HUDEP-2 (cell line): ENCODE data around the gene TMEM242.
"Not testable (repeated sequence)": the region's sequence is repeated elsewhere in the genome, so short reads cannot be mapped to it uniquely, and the experiment has no call there.

ENCODE experiments used
- DNase-seq, 76 experiments: peaks; one replicate each; lab custom pipeline; 2025; ENCODE audit not compliant: unreplicated experiment in 76 of 76; lab: John Stamatoyannopoulos, UW

TMEM242 gene

DNA sequence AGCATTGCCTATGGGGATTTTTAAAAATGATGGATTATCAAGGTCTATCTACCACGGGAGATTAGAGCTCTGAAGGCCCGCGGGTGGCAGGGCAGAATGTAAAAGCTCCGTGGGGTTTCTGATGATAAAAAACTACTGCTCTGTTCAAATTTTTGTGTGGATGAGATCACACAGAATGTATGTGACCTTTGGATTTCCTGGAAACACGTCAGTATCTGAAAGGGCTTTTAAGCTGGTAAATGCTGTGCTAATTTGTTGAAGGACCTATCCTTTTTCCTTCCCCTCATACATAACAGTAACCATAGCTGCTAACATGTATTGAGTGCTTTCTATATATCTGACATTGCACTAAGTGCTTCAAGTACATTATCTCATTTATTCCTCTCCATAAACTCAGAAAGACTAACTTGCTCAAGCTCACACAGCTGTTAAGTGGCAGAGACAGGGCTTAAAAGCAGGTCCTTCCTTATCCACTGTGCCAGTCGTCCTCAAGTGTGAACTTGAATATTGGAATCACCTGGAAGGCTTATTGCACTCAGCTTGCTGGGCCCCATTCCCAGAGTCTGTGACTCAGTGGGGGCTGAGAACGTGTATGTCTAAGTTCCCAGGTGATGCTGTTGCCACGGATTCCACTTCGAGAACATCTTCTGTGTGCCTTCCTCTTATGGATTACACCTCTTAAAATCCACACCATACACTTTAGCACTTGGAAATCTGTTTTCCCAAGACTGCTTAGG lies 1.9 kb upstream of the TMEM242 start:
- DNase-seq = no peak

DNA sequence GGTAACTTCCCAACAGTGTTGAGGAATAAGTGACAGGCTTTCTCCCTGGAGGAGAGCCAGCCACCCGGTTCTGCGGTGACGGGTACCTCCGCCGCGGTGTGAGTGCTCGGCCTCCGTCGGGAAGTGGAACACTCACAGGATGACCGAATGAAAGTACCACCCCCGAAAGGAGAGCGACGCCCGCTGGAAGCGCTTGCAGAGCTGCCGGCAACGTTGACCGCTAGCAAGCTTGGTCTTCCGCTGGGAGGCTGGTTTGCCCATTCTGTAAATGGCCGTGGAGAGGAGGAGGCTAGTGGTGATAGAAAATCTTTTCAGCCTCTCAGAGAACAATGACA lies 614 bp upstream of the TMEM242 start:
- no peak for DNase-seq

DNA sequence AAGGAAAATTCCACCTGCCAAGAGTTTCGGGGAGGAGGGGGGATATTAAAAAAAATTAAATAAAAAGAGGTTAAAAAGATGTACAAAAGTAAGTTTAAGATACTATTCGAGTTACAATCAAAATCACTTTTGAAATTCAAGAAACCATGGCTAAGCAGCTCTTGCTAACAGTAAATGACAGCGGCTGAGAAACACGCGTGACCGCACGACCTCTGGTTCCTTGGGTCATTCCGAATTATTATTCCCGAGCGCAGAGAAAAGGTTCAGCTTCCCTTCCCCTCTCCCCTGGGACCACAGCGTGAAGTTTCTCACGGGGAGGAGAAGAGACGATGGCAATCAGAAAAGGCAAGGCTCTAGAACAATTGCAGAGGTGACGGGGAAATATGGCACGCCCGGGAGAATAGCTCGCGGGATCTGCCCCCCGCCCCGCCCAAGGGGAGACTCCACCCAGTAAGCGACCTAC lies 496 bp downstream of the TMEM242 start:
- no peak for DNase-seq

DNA sequence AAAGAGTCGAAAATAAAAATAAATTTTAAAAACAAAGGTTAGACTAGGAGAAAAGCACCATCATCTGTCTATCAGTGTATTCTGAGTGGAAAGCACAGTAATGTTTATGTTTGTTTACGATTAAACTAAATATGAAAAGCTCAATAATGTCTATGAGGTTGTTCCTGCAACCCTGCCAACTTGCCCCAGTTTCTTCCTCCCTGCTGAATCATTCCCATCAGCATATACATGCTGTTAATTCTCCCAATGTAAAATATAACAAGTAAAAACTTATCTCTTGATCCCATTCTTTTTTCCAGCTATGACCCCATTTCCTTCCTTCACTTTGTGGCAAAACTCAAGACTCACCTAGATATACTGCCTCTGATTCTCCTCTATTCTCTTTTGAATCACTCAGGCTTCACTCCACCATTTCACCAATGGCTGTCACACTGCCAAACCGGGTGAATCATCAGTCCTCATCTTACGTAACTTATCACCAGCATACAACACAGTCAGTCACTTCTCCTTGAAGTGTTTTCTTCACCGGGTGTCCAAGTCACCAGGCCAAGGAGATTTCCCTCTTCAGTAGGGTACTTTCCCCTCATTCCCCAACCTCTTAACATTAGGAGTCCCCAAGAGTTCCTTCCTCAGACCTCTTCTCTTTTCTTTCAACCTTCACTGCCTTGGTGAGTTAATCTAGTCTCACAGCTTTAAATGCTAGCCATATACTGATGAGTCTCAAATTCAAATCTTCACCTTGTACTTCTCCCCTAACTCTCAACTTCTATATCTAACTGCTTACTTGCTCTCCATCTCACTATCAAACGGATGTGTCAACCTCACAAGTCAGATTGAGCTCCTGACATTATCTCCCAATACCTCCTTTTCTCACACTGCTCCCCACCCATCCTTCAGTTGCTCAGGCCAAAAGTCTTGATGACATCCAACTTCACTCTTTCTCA lies 6.2 kb downstream of the TMEM242 start:
- DNase-seq = no peak

DNA sequence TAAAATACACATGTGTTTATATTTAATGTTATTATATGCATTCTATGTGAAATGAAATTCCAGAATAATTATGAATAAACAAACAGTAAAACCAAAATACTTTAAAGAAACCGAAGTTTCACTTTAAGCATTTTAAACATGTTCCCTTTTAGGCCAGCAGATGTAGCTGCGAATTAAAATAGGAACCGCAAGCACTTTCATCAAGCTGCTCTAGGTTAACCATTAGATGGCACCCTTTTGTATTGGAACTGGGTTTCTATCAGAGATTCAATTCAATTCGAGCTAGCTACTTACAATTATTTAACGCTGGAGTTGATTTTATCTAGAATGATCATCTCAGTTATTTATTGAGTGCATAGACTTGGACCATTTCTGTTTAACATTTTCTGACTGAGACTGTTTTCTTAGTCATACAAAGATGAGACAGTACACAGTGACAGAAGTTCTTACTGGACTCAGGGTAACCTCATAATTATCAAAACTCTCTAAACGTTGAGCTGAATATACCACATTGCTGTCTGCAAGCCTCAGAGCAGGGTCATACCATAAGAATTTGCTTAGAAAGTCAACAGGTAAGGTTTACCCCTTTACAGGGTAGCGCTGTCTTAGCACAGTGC lies 8.5 kb downstream of the TMEM242 start:
- no peak for DNase-seq

DNA sequence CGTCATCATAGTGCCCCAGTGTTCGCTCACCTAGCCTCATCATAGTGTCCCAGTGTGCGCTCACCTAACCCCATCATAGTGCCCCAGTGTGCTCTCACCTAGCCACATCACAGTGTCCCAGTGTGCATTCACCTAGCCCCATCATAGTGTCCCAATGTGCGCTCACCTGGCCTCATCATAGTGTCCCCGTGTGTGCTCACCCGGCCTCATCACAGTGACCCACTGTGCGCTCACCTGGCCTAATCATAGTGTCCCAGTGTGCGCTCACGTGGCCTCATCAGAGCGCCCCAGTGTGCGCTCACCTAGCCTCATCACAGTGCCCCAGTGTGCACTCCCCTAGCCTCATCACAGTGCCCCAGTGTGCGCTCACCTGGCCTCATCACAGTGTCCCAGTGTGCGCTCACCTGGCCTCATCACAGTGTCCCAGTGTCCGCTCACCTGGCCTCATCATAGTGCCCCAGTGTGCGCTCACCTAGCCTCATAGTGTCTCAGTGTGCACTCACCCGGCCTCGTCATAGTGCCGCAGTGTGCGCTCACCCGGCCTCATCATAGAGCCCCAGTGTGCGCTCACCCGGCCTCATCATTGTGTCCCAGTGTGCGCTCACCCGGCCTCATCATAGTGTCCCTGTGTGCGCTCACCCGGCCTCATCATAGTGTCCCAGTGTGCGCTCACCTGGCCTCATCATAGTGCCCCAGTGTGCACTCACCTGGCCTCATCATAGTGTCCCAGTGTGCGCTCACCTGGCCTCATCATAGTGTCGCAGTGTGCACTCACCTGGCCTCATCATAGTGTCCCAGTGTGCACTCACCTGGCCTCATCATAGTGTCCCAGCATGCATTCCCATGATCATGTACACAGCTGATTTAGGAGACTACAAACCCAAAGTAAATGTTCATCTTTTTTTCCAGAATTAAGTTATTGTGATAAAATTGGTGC lies 9.5 kb downstream of the TMEM242 start:
- no peak for DNase-seq

DNA sequence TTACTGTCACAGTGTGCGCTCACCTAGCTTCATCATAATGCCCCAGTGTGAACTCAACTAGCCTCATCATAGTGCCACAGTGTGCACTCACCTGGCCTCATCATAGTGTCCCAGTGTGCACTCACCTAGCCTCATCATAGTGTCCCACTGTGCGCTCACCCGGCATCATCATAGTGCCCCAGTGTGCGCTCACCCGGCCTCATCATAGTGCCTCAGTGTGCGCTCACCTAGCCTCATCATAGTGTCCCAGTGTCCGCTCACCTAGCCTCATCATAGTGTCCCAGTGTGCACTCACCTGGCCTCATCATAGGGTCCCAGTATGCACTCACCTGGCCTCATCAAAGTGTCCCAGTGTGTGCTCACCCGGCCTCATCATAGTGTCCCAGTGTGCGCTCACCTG lies 10.6 kb downstream of the TMEM242 start:
- no peak for DNase-seq

DNA sequence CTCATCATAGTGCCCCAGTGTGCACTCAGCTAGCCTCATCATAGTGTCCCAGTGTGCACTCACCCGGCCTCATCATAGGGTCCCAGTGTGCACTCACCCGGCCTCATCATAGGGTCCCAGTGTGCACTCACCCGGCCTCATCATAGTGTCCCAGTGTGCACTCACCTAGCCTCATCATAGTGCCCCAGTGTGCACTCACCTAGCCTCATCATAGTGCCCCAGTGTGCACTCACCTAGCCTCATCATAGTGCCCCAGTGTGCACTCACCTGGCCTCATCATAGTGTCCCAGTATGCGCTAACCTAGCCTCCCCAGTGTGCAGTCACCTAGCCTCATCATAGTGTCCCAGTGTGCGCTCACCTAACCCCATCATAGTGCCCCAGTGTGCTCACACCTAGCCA lies 12.6 kb downstream of the TMEM242 start:
- DNase-seq = not testable (repeated sequence)

DNA sequence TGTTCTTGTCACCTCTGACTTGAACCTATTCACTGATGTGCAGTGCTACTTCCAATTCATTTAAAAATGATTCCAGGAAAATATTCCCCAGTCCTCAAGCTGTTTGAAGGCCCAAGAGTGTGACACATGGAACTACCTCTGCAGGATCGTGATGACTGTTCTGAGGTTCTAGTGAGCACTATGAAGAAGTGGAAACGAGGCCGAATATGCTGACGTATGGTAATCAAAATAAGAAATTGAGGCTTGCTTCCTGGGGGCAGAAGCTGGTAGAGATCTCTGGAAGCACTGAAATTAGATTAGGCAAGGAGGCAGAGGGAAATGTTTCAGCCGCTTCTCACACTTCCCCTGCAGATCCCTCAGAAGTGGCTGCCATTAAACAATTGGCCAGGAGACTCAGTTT lies 15.7 kb downstream of the TMEM242 start:
- no peak for DNase-seq

DNA sequence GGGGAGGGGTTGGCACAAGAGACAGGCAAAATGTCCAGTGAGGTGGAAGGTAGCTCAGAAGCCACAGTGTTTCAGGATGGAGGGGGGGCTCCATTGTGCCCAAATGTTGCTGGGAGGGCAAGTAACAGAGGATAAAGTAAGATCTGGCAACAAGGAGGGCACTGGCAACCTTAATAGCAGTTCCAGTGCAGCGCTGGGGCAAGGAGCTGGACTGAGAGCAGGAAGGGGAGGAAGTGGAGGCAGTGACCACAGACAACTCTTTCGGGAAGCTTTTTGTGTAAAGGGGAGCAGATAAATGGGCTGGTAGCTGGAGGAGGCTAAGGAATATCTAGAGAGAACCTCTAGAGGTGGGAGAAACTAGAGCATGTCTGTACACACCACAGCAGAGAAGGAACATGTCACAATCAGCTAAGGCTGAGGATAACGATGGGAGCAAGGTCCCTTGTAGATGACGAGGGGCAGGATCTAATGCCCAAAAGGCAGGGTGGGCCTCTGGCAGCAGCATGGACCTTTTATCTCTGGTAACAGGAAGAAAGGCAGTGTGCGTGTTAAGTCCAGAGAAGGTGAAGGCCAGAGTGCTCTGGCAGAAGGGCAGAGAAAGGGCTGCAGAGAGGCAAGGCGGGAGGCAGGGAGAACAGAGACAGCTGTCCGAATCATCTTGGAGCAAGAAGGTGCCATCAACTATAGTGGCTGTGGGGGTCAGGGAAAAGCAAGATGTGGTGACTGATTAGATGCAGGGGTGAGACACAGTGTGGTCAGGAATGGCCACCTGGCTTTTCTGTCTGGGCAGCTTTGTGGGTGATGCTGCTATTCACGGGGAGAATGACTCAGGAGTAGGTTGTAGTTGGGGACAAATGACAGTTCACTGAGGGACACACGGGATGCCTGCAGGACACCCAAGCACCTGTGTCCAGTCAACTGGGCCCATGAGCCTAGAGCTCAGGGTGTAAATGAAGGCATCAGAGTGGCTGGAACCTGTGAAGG lies 17.4 kb downstream of the TMEM242 start:
- peak in 3 of 76 experiments; percentile 11 to 24 (median 20) for DNase-seq

DNA sequence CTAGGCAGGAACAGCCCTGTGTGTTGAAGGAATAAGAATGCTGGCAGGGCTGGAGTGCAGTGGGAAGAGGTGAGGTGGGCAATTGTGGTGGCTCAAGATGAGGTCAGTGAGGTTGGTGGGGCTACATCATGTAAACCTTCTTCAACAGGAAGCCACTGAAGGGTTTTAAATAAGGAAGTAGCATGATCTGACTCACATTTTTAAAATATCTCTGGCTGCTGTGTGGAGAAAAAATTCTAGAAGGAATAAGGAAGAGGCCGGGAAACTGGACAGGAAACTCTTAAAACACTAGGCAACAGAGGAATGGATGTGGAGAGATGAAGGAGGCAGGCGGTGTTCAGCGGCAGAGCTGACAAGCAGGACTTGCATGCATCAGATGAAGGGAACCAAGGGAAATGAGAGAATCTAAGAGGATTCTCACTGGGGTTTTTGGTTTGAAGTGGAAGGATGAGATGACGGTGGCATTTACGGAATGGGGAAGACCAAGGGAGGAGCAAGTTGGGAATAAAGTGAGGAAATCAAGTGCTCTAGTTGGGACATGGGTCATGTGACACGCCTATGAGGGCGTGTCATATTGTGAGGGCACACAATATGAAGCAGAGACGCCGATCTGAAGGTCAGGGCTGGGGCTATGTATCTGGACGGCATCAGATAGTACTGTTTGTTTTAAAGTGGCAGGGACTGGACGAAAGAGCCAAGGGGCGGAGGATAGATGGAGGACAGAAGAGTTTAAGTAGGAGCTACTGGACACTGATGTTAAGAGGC lies 18.2 kb downstream of the TMEM242 start:
- peak in 40 of 76 experiments; percentile 6 to 58 (median 28) for DNase-seq

DNA sequence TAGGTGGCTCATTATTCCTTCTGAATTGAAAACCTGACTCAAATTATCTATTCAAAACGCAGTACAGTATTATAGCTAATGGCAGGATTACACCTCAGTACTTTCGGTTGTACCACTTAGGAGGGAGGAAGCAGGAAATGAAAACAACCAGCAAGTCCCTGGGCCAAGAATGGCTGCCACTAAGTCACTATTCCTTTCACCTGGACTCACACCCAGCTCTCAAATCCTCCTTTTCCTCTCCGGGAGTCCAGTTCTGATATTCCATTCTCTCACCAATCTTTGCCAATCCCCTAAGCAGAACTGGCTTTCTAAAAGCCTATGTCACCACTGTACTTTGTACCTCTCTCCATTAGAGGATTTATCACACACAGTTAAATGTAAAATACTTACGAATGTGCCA lies 20.6 kb downstream of the TMEM242 start:
- no peak for DNase-seq

DNA sequence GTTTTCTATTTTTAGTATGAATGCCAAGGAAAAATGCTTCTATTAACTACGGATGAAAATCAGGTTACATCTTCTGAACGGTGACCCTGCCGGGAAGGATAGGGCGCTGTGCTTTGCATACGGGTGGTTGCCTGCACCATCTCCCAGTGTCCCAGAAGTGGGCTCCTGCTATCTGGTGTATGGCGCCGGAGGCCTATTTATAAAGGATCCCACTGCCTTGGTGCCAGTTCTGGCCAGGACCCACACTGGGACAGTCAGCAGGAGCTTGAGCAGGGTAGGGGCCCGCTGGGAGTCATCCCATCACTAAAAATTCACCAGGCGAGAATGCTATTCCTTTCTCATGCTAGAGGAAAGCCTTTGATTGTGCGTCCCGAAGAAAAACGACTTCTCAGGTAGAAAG lies 22.9 kb downstream of the TMEM242 start:
- no peak for DNase-seq

DNA sequence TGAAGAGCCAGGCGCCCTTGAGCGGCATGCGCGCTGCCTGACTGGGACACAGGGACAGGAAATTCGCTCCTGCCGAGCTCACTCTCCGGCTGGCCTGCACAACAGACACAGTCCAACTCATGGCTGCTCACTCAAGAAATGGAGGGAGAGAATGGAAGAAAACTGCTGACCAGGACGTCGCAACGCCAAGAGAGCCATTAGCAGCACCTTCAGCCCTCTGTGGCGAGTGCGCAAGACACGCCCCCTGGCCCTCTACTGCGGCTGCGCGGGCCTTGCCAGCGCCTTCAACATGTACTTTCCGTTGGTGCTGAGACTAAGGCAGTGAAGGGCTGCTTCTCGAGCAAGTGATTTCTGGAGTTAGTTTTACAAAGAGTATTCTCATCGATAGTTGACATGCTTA lies 23.3 kb downstream of the TMEM242 start:
- DNase-seq = no peak

DNA sequence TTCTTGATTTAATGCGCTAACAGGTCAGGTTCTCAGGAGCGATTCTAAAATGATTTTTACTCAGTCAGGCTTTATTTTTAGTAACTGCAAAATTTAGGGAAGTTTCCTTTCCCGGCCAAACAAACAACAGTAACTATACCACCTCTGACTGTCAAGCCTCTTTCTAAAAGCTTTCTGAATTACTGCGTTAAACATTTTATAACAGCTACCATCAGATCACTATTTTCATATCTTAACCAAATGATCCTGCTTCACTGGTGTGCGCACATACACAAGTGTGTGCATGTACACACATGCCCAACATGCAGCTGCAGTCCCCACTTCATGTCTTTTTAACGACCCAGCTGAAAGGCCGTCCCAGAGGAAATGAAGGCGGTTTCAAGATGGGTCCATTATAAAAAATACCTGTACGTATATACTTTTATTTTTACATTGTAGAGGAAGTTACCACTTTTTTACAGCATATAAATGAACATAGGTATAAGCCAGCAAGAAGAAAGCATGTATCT lies 25.0 kb downstream of the TMEM242 start:
- DNase-seq = no peak

DNA sequence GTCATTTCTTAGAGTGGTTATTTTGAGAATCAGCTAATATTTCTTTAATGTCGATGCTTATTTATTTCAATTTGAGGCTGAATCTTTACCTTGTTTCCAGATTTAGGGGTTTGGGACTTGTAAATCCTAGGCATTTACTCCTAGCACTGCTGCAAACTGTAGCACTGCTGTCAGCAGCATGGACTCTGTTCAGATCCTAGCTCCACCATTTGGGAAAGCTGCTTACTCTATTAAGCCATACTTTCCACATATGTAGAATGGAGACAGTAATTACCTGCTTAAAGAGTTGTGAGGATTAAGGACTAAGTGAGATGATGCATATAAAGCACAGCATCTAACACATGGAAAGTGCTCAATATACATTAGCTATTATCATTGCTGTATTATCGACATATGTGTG lies 28.7 kb downstream of the TMEM242 start:
- DNase-seq = no peak

DNA sequence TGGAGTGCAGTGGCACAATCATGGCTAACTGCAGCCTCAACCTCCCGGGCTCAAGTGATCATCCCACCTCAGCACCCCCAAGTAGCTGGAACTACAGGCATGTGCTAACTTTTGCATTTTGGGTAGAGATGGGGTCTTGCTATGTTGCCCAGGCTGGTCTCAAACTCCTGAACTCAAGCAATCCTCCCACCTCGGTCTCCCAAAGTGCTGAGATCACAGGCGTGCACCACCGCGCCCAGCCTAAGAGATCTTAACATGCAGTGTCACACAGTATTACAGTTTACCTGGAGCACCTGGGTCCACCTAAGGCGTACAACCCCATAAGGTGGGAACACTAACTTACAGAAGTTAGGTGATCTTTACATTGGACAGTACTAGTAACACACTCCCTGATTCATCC lies 29.5 kb downstream of the TMEM242 start:
- no peak for DNase-seq

DNA sequence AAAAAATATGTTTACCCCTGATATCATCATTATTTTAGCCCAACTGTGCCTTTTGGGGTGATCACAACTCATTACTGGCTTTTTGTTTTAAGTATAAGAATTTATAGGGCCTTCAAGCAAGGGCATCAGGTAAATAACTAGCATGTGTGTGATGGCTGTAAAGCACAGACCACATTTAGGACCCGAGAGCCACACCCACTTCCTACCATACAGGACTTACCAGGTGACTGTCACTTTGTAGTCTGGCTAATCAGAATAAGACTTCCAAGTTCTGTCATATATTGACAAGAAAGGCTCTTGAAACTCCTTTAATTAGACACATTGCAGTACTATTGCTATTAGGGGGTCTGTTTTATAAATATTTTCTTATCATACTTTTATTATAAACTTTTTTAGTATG lies 31.1 kb downstream of the TMEM242 start:
- DNase-seq = no peak
